Endothelial cell of umbilical vein (primary cell): ENCODE results near the gene MTCL1.
"Not testable (repeated sequence)": the region's sequence is repeated elsewhere in the genome, so short reads cannot be mapped to it uniquely, and the experiment has no call there.

ENCODE experiments used
- CTCF ChIP-seq, 2 donors: IDR thresholded peaks; 1 replicate in 1 of 2; 2 replicates in 1 of 2; pipeline ENCODE4 v1.5.1; 2011; ENCODE audit warnings: low read length in 2 of 2, mild to moderate bottlenecking in 2 of 2, moderate library complexity in 2 of 2, control low read depth in 1 of 2, inconsistent platforms in 1 of 2, low read depth in 1 of 2; ENCODE audit not compliant: insufficient read depth in 1 of 2; ENCODE audit errors: extremely low read depth in 1 of 2
- JUN ChIP-seq: IDR thresholded peaks from 2 replicates; pipeline ENCODE4 v1.6.1; 2011; ENCODE audit warnings: borderline replicate concordance, low read depth; ENCODE audit not compliant: insufficient read length, insufficient read depth

- TF ChIP-seq CTCF (IDR thresholded peaks at IDR 0.05; ENCODE audit: extremely low read depth in 1 of 2, insufficient read depth in 1 of 2, low read depth in 1 of 2, low read length in 2 of 2); JUN: not testable (repeated sequence)
Measured at GRCh38 chr18:8761535-8761934, 56.2 kb downstream of the MTCL1 start.
